GM18502 (cell line): Measurements from ENCODE around the gene SRSF7.
"Not testable (repeated sequence)": the region's sequence is repeated elsewhere in the genome, so short reads cannot be mapped to it uniquely, and the experiment has no call there.

Experiments used
- ATAC-seq: cut with Tn5 transposase; IDR thresholded peaks from one replicate; pipeline ENCODE4 v1.9.1; 2021; ENCODE audit warnings: mild to moderate bottlenecking; ENCODE audit not compliant: unreplicated experiment, poor library complexity

The SRSF7 gene

GRCh38 chr2:38734299-38735058 lies 16.7 kb downstream of the SRSF7 start:
- ATAC-seq, result no peak

- ATAC-seq, result no peak
These were observed 17.7 kb downstream of the SRSF7 start for GRCh38 chr2:38733300-38733971.

- no peak for ATAC-seq
These were observed 19.4 kb downstream of the SRSF7 start for GRCh38 chr2:38731684-38732221.

- no peak for ATAC-seq
These were observed 20.1 kb downstream of the SRSF7 start for GRCh38 chr2:38731090-38731489.

- no peak for ATAC-seq
These were observed 22.5 kb downstream of the SRSF7 start for GRCh38 chr2:38728694-38729093.

- no peak for ATAC-seq
These were observed 23.5 kb downstream of the SRSF7 start for GRCh38 chr2:38727661-38728060.

- peak; percentile 36 for ATAC-seq
These were observed 28.0 kb downstream of the SRSF7 start for GRCh38 chr2:38723173-38723572.

- peak; percentile 52 for ATAC-seq
These were observed 28.7 kb downstream of the SRSF7 start for GRCh38 chr2:38722271-38723061.

- ATAC-seq, result peak; percentile 50
These were observed 30.4 kb downstream of the SRSF7 start for GRCh38 chr2:38720613-38721241.

- no peak for ATAC-seq
These were observed 31.5 kb downstream of the SRSF7 start for GRCh38 chr2:38719706-38720105.

GRCh38 chr2:38718601-38719000 lies 32.6 kb downstream of the SRSF7 start:
- no peak for ATAC-seq

- ATAC-seq, result no peak
These were observed 35.0 kb downstream of the SRSF7 start for GRCh38 chr2:38716185-38716584.

- not testable (repeated sequence) for ATAC-seq
These were observed 36.2 kb downstream of the SRSF7 start for GRCh38 chr2:38714941-38715340.

GRCh38 chr2:38713338-38713737 lies 37.8 kb downstream of the SRSF7 start:
- ATAC-seq, result no peak

- no peak for ATAC-seq
These were observed 38.3 kb downstream of the SRSF7 start for GRCh38 chr2:38712871-38713270.

- ATAC-seq, result no peak
These were observed 38.7 kb downstream of the SRSF7 start for GRCh38 chr2:38712413-38712812.

GRCh38 chr2:38711558-38711957 lies 39.6 kb downstream of the SRSF7 start:
- ATAC-seq, result no peak

- peak; percentile 72 for ATAC-seq
These were observed 41.5 kb downstream of the SRSF7 start for GRCh38 chr2:38709567-38710194.

GRCh38 chr2:38708900-38709566 lies 42.1 kb downstream of the SRSF7 start:
- ATAC-seq, result no peak
